Posterior vena cava (tissue), 2 donors: ENCODE data around the gene TNNI3K. TPM values are rescaled to one million over a fixed set of nuclear protein-coding genes. Genes with fewer than 3 reads are reported as not detected.
"Not testable (repeated sequence)": the region's sequence is repeated elsewhere in the genome, so short reads cannot be mapped to it uniquely, and the experiment has no call there.

Experiments
- DNase-seq: peaks from one replicate; pipeline ENCODE4 v3.0.0-alpha.2; 2020; ENCODE audit warnings: low spot score
- intact Hi-C, 2 donors: fragments of 100-400 bp; cut with DNase I; formaldehyde crosslinking; loops; one replicate each; pipeline versions ENCODE4 v1.14.1 to v1.14.2; 2022 to 2023
- long read RNA-seq, 2 donors: library from polyadenylated mRNA; unstranded; transcript quantifications; one replicate each; pipeline ENCODE4 v2.0.0, GENCODE V29; 2020 to 2021
- total RNA-seq, 2 donors: library from RNA; stranded (reverse); fragmentation: NEBNext Ultra II Directional; extraction: Animal tissue kit (Norgen Biotek cat#: 25700); gene quantifications; one replicate each; pipeline ENCODE4 v1.2.1, GENCODE V29; 2021
- donor health status: DM: yes; HTN: yes; CAD: no.
- donor health status: DM: yes; HTN: yes; CAD: no.

Gene TNNI3K, protein sequence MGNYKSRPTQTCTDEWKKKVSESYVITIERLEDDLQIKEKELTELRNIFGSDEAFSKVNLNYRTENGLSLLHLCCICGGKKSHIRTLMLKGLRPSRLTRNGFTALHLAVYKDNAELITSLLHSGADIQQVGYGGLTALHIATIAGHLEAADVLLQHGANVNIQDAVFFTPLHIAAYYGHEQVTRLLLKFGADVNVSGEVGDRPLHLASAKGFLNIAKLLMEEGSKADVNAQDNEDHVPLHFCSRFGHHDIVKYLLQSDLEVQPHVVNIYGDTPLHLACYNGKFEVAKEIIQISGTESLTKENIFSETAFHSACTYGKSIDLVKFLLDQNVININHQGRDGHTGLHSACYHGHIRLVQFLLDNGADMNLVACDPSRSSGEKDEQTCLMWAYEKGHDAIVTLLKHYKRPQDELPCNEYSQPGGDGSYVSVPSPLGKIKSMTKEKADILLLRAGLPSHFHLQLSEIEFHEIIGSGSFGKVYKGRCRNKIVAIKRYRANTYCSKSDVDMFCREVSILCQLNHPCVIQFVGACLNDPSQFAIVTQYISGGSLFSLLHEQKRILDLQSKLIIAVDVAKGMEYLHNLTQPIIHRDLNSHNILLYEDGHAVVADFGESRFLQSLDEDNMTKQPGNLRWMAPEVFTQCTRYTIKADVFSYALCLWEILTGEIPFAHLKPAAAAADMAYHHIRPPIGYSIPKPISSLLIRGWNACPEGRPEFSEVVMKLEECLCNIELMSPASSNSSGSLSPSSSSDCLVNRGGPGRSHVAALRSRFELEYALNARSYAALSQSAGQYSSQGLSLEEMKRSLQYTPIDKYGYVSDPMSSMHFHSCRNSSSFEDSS
- total RNA-seq, result 1 to 10 TPM; 5.2 to 6.4 TPM
- long read RNA-seq, donor 1, result 0 reads
- long read RNA-seq, donor 2, partial matches to known transcripts, result 2 of 3 reads
- long read RNA-seq, donor 2, other reads (novel, unspliced or antisense), result 1 of 3 reads

DNA sequence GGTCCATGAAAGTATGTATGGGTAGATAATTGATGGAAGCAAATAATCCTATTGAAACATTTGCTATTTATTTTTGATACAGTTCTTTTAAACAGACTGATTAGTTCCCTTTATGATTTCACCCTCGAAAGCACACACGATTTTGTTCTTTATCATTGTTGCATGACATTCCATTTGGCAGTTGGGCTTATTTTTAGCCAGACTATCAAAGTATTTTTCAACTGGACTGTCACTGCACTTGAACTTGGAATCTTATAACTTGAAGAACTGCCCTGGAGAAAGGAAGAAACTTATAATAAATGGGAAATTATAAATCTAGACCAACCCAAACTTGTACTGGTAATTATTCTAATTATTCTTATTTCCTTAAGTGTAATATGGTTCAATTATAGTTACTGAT lies at the start of gene TNNI3K:
Gene TNNI3K (plus strand): TSS at position 235 of the 400 bp plus-strand sequence. CDS start 65 bp downstream, at position 300.
- intact Hi-C loops, result no loop called here
- DNase-seq, result no peak

DNA sequence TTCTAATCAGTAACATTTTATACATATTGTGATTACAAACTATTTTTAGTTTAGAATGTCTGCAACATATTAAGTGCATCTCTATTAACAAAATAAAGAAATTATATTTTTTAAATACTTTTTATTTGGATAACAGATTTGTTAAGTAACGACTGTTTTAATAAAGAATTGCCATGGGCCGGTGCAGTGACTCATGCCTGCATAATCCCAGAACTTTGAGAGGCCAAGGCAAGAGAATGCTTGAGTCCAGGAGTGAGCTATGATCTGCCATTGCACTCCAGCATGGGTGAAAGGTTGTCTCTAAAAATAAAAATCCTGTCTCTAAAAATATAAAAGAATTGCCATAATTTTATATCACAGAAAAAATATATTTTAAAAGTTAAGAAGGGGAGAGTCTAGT lies 41.3 kb upstream of the TNNI3K start:
- DNase-seq, result no peak
- intact Hi-C loops, result loop anchor here in 1 of 2 donors (10.0 kb wide), 1 partner anchor 271 kb away; no protein-coding TSS in a partner anchor

DNA sequence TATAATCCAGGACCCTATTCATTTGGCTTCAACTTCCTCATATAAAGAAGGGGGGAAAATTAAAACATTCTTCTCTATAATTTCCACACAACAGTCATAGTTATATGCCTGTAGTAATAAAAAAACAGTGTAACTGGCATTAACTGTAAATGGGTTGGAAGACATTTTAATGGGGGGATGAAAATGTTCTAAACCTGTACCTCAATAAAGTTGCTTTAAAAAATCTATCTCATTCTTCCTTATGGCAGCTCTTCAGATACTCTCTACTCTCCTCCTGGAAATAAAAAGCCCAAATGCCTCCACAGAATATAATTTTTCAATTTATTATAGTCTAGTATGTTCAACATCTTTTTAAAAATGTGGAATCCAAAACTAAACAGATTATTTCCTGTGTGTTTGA lies 39.8 kb upstream of the TNNI3K start:
- no peak for DNase-seq
- intact Hi-C loops, result loop anchor here in 1 of 2 donors (10.0 kb wide), 1 partner anchor 269 kb away; no protein-coding TSS in a partner anchor

DNA sequence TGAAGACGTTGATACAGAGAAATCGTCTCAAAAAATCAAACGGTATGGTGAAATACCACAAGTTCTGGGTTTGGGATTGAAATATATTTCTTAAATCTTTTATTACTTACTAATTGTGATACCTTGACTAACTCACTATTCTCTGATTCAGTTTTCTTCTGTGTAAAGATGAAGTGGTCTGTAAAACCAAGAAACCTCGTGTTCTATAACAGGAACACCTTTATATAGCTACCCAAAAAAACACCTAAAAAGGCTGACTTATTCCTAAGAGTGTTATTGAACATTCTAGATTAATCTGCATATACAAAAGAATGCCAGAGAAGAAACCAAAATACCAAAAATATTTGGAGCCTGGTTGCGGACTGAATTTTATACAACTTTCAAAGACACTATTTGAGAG lies 37.9 kb upstream of the TNNI3K start:
- intact Hi-C loops, result loop anchor here in 1 of 2 donors (10.0 kb wide), 1 partner anchor 268 kb away; no protein-coding TSS in a partner anchor
- no peak for DNase-seq

DNA sequence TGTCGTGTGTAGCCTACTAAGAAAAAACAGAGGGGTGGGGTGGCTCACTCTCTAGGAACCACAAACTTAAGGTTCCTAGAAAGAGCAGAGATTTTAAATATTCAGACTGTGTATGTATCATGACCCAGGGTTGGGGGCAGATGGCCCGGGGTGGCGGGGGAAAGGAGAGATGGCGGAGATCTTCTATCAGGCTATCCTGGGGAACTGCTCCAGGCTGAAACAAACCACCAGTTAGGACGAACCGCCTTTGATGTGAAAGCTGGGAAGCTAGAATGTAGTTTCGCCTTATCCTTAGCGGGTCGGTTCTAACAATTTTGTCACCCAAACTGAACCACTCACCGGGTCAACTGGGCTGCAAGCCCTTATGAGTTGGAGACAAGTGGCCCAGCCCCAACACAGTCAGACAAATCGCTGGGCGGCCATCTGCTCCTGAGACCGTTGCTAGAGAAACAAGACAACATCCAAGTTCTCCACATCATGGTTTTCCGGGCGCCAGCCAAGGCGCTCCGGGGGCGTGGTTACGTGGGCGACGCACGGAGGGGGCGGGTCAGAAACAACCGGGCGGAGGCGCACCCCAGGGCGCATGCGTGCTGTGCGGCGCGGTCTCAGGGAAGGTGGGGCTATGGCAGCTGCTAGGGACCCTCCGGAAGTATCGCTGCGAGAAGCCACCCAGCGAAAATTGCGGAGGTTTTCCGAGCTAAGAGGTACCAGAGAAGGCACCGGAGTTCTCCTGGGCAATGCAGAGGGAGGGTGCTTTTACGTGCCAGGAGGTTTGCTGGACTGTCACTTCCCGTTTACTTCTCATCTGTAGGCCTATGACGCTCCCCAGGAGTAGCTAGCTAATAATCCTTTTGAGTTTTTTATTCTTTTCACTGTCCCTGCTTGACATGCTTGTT lies 37.3 kb upstream of the TNNI3K start, which contains the start of the genes FPGT and LRRIQ3:
Gene FPGT (plus strand): TSS at position 586 of the 896 bp plus-strand sequence. CDS start 37 bp downstream, at position 623.
Gene LRRIQ3 (minus strand): TSS at position 520 of the 896 bp plus-strand sequence. CDS start 14,492 bp downstream, outside the sequence.
- intact Hi-C loops, result loop anchor here in 1 of 2 donors (10.0 kb wide), 1 partner anchor 267 kb away; no protein-coding TSS in a partner anchor
- DNase-seq, result peak; percentile 99

DNA sequence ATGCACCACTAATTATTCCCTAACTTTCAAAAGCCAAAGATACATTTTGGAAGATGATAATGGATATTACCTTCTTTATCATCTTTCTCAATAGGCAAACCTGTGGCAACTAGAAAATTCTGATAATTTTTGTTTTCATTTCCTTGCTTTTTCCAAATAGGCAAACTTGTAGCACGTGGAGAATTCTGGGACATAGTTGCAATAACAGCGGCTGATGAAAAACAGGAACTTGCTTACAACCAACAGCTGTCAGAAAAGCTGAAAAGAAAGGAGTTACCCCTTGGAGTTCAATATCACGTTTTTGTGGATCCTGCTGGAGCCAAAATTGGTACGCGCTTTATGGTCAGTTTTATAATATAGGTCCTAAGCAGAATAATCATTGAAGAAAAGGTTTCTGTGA lies 35.7 kb upstream of the TNNI3K start:
- intact Hi-C loops, result loop anchor here in 1 of 2 donors (10.0 kb wide), 1 partner anchor 265 kb away; no protein-coding TSS in a partner anchor
- DNase-seq, result no peak

DNA sequence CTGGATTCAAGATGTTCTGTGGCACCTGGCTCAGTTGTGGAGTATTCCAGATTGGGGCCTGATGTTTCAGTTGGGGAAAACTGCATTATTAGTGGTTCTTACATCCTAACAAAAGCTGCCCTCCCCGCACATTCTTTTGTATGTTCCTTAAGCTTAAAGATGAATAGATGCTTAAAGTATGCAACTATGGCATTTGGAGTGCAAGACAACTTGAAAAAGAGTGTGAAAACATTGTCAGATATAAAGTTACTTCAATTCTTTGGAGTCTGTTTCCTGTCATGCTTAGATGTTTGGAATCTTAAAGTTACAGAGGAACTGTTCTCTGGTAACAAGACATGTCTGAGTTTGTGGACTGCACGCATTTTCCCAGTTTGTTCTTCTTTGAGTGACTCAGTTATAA lies 29.9 kb upstream of the TNNI3K start:
- no peak for DNase-seq
- intact Hi-C loops, result no loop called here

DNA sequence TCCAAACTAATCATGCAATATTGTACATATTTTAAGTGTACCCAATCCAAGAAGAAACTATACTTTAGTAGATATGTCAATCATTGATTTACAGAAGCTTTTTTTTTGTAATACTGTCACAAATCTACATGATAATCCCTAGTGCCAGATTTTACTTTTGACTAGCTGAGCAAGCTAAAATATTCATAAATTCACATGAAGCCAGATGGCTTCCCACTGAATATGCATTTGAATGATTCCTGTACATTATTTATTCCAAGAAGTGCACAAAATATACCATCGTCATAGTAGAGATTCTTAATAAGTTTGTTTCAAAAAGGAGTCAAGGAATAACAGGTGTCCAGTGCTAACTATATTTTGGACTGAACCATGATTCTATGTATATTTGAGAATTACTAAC lies 20.0 kb upstream of the TNNI3K start:
- intact Hi-C loops, result no loop called here
- DNase-seq, result no peak

DNA sequence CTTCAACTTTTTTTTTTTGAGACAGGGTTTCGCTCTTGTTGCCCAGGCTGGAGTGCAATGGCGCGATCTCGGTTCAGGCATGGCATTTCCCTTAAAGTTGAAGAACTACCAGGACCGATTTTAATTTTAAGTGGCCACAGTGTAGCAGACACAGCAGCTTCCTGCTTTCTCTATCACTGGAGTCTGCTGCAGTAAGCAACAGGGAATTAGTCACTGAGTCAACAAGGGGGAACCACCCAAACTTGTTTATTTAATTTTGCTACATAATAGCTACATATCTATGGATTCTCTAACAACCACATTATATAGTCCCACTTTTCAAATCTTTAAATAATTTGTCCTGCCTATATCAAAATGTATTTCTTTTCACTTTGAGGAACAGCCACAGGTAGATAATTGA lies 12.5 kb upstream of the TNNI3K start:
- DNase-seq, result no peak
- intact Hi-C loops, result no loop called here

DNA sequence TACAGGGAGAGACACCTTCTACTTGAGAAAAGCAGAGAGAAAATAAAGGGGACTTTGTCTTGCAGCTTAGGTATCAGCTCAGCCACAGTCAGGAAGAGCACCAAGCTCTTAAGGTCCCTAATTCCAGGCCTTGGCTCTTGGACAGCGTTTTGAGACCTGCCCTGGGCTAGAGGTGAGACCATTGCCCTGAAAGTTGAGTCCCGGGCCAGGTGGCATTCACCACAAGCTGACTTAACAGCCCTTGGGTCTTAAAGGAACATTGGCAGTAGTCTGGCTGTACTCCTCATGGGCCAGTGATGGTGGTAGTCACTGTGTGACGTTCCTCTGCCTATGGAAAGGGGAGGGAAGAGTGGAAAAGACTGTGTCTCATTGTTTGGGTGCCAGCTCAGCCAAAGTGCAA lies 11.7 kb upstream of the TNNI3K start:
- DNase-seq, result peak; percentile 69
- intact Hi-C loops, result no loop called here

DNA sequence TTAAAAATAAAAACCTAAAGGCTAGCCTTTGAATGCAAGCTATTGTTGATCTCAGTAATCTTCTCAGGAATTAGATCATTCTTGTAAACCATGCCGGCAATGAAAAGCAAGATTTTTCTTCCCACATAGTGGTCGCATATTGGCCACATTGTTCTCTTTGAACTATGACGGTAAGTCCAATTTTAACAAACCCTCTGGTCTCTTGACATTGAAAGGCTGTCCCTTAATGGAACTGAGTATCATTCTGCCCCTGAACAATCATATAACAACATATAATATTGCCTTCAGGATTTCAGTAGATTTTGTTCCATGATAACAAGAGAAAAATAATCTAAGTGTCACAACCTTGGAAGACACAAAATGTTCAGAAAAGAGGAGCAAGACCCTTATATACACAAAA lies 1.3 kb downstream of the TNNI3K start:
- intact Hi-C loops, result no loop called here
- DNase-seq, result no peak

DNA sequence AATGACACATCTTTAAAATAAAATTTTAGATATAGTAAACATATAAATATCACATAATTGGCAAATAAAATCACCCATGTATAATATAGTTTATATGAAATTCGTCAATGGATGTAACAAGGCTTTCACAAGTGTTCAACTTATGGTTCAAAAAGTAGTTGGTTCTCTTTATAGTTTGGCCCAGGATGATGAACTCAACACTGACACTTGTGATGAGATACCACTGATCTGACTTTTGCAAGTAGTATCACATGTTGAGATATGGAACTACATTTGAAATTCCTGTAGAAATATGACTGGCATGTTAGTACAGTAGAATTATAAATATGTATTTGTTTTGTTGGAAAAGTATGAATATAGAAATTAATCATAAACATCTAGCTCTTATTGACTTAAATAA lies 1.8 kb downstream of the TNNI3K start:
- intact Hi-C loops, result no loop called here

DNA sequence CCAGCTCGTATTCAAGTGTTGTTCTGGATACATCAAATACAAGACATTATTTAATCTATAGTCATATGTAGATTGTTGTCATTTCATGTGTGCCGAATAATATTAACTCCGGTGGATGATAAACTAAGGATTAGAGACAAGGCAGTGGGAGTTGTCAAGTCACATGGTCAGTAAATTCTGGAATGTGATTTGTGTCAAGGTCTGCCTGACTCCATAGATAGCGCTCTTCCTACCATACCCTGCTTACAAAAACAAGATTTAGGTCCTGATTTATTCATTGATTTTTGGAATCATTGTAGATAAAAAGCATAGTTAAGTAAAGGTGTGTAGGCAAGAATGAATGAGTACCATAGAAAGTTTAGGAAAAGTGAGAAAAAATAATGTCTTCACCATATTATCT lies 2.6 kb downstream of the TNNI3K start:
- DNase-seq, result no peak
- intact Hi-C loops, result no loop called here

More for the DNA sequence above, 1.8 kb downstream of the TNNI3K start:
- no peak for DNase-seq

DNA sequence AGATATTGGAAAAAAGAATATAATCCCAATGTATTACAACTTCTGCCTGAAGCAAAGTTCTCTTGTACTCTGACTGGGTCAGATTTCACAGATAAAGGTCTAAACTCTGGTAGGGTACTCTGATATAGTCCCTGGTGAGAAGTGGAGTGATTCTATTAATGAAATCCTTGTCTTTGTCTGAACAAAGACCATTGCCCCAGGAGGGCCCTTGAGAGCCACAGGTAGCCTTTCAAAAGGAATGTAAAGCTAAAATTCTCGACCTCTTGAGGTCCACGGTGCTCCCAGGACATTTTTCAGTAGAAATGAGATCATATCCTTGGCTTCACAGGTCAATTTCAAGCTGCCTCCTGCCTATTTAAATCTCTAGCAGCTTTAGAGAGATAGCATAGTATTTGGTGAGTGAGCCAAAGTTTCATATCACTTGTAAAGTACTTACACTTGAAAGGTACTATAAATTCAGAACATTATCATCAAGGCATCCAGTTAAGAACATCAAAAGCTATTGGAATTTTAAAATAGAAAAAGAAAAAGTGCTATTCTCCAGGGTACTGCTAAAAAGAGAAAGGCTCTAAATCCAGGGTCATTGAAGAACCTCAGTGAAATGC lies 10.1 kb downstream of the TNNI3K start:
- no peak for DNase-seq
- intact Hi-C loops, result no loop called here

DNA sequence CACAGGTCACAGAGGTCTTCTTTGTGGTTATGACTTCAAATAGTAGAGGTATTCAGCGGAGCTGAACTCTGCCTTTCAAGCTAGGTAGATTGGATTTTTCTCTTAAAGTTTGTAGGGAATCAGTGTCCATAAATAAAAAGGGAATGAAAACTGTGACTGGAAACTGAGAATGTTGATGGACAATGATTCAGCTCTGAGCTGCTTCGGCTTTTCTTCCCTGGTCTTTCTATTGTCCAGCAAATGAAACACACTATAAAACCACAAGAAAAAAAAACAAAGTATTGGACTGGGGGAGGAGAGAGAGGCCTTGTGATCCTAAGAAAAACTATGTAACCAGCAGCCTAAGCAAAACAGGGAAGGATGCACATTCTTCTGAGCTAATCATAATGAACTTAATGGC lies 11.1 kb downstream of the TNNI3K start:
- no peak for DNase-seq
- intact Hi-C loops, result no loop called here

DNA sequence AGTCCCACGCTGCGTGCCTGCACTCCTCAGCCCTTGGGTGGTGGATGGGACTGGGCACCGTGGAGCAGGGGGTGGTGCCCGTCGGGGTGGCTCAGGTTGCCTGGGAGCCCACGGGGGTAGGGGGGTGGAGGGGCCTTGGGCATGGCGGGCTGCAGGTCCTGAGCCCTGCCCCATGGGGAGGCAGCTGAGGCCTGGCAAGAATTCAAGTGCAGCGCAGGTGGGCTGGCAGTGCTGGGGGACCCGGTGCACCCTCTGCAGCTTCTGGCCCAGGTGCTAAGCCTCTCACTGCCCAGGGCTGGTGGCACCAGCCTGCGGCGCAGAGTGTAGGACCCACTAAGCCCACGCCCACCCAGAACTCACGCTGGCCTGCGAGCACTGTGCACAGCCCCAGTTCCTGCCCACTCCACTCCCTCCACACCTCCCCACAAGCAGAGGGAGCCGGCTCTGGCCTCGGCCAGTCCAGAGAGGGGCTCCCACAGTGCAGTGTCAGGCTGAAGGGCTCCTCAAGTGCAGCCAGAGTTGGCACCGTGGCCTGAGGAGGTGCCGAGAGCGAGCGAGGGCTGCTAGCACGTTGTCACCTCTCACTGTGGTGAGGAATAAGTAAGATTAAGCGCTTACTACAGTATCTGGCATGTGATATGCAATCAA lies 12.8 kb downstream of the TNNI3K start:
- peak; percentile 58 for DNase-seq
- intact Hi-C loops, result no loop called here

DNA sequence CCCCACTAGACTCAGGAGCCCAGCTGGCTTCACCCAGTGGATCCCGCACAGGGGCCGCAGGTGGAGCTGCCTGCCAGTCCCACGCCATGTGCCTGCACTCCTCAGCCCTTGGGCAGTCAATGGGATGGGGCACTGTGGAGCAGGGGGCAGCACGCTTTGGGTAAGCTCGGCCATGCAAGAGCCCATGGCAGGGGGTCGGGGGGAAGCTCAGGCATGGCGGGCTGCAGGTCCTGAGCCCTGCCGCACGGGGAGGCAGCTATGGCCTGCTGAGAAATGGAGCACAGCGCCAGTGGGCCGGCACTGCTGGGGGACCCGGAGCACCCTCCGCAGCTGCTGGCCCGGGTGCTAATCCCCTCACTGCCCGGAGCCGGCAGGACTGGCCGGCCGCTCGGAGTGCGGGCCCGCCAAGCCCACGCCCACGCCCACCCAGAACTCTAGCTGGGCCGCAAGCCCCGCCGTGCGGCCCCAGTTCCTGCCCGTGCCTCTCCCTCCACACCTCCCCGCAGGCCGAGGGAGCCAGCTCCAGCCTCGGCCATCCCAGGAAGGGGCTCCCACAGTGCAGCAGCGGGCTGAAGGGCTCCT lies 18.1 kb downstream of the TNNI3K start:
- peak; percentile 72 for DNase-seq
- intact Hi-C loops, result not testable (repeated sequence)
